ENCODE measurements around the gene KCNK1. TPM values are rescaled to one million over a fixed set of nuclear protein-coding genes. Genes with fewer than 3 reads are reported as not detected.

The KCNK1 gene
- total RNA-seq, 1 experiment from 2014 or later, result 0.13 TPM

DNA sequence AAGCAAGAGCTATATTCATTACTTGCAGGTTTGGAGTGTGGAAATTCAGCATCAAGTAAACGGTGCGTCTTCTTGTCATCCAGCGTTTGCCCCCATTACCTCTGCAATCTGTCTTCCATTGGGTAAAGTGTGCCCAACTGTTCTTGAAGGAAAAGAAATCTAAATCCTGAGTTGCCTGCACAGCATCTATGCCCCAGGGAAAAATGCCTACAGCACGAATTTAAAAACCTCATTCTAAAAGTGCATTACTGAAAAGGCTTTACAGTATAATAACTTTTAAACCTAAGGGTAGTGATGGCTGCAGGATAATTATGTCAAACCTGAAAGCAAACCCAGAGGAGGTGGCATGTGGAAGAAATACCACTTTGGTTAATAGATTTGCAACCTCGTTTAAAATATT, 37.2 kb downstream of the KCNK1 start:
- no peak overlapping the region for H3K27ac ChIP-seq (ENCODE audit: low read length)
- POLR2A ChIA-PET, result no interaction called here
- no peaks in the 10 kb centered on the region for H3K36me3 ChIP-seq (ENCODE audit: control insufficient read depth, insufficient read depth, low read length)
- no peaks in the 10 kb centered on the region for H3K4me1 ChIP-seq (ENCODE audit: control insufficient read depth, insufficient read depth, low read length)
- CTCF ChIA-PET, result no interaction called here
- no peaks in the 10 kb centered on the region for H3K9me3 ChIP-seq (ENCODE audit: control insufficient read depth, insufficient read depth, low read depth, low read length)
- TF ChIP-seq TCF7L2 (IDR thresholded peaks at IDR 0.05; ENCODE audit: low read depth, low read length) (no peak), POLR2AphosphoS5 (IDR thresholded peaks at IDR 0.05; ENCODE audit: low read depth, low read length) (no peak), CTCF (IDR thresholded peaks at IDR 0.05) (no peak), SIN3A (IDR thresholded peaks at IDR 0.05; ENCODE audit: borderline replicate concordance, insufficient read depth, low read depth, low read length) (no peak)
- TF ChIP-seq, protein P1, sequence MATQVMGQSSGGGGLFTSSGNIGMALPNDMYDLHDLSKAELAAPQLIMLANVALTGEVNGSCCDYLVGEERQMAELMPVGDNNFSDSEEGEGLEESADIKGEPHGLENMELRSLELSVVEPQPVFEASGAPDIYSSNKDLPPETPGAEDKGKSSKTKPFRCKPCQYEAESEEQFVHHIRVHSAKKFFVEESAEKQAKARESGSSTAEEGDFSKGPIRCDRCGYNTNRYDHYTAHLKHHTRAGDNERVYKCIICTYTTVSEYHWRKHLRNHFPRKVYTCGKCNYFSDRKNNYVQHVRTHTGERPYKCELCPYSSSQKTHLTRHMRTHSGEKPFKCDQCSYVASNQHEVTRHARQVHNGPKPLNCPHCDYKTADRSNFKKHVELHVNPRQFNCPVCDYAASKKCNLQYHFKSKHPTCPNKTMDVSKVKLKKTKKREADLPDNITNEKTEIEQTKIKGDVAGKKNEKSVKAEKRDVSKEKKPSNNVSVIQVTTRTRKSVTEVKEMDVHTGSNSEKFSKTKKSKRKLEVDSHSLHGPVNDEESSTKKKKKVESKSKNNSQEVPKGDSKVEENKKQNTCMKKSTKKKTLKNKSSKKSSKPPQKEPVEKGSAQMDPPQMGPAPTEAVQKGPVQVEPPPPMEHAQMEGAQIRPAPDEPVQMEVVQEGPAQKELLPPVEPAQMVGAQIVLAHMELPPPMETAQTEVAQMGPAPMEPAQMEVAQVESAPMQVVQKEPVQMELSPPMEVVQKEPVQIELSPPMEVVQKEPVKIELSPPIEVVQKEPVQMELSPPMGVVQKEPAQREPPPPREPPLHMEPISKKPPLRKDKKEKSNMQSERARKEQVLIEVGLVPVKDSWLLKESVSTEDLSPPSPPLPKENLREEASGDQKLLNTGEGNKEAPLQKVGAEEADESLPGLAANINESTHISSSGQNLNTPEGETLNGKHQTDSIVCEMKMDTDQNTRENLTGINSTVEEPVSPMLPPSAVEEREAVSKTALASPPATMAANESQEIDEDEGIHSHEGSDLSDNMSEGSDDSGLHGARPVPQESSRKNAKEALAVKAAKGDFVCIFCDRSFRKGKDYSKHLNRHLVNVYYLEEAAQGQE (IDR thresholded peaks at IDR 0.05; ENCODE audit: insufficient read depth in 1 of 2, low read depth in 2 of 2, low read length in 1 of 2), result no peak
- peaks cover 10% of the 10 kb centered on the region for H3K27me3 ChIP-seq (ENCODE audit: control insufficient read depth, insufficient read depth, low read length)
- intact Hi-C loops (cut with micrococcal nuclease; ENCODE audit: unreplicated experiment) (no loop called here), in situ Hi-C loops (cut with HindIII; ENCODE audit: low pct_unique_long_range_greater_than_20kb, low sequenced_read_pairs) (no loop called here)
- ATAC-seq (no peak), DNase-seq (ENCODE audit: low read depth, low spot score) (no peak)
- no peak overlapping the region for H3K4me3 ChIP-seq (ENCODE audit: low read depth in 2 of 2, low read length in 2 of 2)
- BruUV-seq (replicated peaks), result no TSS peak

GRCh38 chr1:233651563-233652233, 37.8 kb downstream of the KCNK1 start:
- ATAC-seq (no peak), DNase-seq (ENCODE audit: low read depth, low spot score) (no peak)
- no peak for TF ChIP-seq POLR2AphosphoS5 (IDR thresholded peaks at IDR 0.05; ENCODE audit: low read depth, low read length)
- TF ChIP-seq TCF7L2 (IDR thresholded peaks at IDR 0.05; ENCODE audit: low read depth, low read length), result no peak
- TF ChIP-seq, protein P1 (IDR thresholded peaks at IDR 0.05; ENCODE audit: insufficient read depth in 1 of 2, low read depth in 2 of 2, low read length in 1 of 2), result no peak
- TF ChIP-seq CTCF (IDR thresholded peaks at IDR 0.05), result no peak
- no peak for TF ChIP-seq SIN3A (IDR thresholded peaks at IDR 0.05; ENCODE audit: borderline replicate concordance, insufficient read depth, low read depth, low read length)
- intact Hi-C loops (cut with micrococcal nuclease; ENCODE audit: unreplicated experiment) (no loop called here), in situ Hi-C loops (cut with HindIII; ENCODE audit: low pct_unique_long_range_greater_than_20kb, low sequenced_read_pairs) (no loop called here)
- no peaks in the 10 kb centered on the region for H3K36me3 ChIP-seq (ENCODE audit: control insufficient read depth, insufficient read depth, low read length)
- H3K27me3 ChIP-seq (ENCODE audit: control insufficient read depth, insufficient read depth, low read length), result peaks cover 9% of the 10 kb centered on the region
- no peaks in the 10 kb centered on the region for H3K4me1 ChIP-seq (ENCODE audit: control insufficient read depth, insufficient read depth, low read length)
- ChIA-PET POLR2A (no interaction called here), CTCF (no interaction called here)
- no peak overlapping the region for H3K4me3 ChIP-seq (ENCODE audit: low read depth in 2 of 2, low read length in 2 of 2)
- H3K27ac ChIP-seq (ENCODE audit: low read length), result no peak overlapping the region
- no TSS peak for BruUV-seq (replicated peaks)
- H3K9me3 ChIP-seq (ENCODE audit: control insufficient read depth, insufficient read depth, low read depth, low read length), result no peaks in the 10 kb centered on the region

Data from Panc1 (cell line).